NB4 (cell line): ENCODE data around the gene MEST.

Experiments
- DNase-seq: peaks from one replicate; pipeline ENCODE4 v3.0.0; 2010; ENCODE audit warnings: low read depth
- H3K4me3 ChIP-seq: one replicate; pipeline ENCODE4 v1.5.1; 2011; ENCODE audit warnings: mild to moderate bottlenecking, low read depth, low read length, moderate library complexity
- MYC ChIP-seq: IDR thresholded peaks from 2 replicates; pipeline ENCODE4 v1.6.1; 2011; ENCODE audit warnings: low read depth, low read length
- POLR2A ChIP-seq: IDR thresholded peaks from 2 replicates; pipeline ENCODE4 v1.6.1; 2011; ENCODE audit warnings: mild to moderate bottlenecking; ENCODE audit not compliant: insufficient read length; ENCODE audit errors: extremely low read depth
- TF ChIP-seq, protein P1 (sequence below): IDR thresholded peaks from one replicate; pipeline ENCODE4 v1.5.1; 2012; ENCODE audit warnings: low read depth, low read length
- TF ChIP-seq, protein P2 (sequence below): IDR thresholded peaks from 2 replicates; pipeline ENCODE4 v1.6.1; 2011; ENCODE audit warnings: low read depth, low read length

The MEST gene

DNA sequence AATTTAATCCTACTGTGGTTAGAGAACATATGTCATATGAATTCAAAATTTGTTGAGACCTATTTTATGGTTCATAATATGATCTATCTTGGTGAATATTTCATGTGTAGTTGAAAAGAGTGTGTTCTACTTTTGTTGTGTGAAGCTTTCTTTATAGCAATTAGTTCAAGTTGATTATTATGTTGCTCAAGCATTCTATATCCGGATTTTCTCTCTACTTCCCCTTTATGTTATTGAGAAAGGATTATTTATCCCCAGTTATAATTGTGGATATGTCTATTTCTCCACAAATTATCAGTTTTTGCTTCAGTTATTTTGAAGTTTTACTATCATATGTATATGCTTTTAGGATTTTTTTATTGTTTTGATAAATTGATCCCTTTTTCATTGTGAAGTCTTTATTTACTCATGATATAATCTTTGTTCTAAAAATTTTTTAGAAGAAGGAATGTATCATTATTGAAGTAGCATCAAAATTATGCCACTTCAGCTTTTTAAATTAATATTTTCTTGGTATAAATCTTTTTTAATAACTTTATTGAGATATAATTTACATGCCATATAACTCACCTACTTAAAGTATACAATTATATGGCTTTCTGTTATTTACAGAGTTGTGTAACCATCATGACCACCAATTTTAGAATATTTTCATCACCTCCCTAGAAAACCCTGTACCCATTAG lies 12.0 kb upstream of the MEST start:
- TF ChIP-seq MYC, result no peak
- TF ChIP-seq, protein P1, sequence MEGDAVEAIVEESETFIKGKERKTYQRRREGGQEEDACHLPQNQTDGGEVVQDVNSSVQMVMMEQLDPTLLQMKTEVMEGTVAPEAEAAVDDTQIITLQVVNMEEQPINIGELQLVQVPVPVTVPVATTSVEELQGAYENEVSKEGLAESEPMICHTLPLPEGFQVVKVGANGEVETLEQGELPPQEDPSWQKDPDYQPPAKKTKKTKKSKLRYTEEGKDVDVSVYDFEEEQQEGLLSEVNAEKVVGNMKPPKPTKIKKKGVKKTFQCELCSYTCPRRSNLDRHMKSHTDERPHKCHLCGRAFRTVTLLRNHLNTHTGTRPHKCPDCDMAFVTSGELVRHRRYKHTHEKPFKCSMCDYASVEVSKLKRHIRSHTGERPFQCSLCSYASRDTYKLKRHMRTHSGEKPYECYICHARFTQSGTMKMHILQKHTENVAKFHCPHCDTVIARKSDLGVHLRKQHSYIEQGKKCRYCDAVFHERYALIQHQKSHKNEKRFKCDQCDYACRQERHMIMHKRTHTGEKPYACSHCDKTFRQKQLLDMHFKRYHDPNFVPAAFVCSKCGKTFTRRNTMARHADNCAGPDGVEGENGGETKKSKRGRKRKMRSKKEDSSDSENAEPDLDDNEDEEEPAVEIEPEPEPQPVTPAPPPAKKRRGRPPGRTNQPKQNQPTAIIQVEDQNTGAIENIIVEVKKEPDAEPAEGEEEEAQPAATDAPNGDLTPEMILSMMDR, result no peak
- DNase-seq, result no peak
- no peak overlapping the region for H3K4me3 ChIP-seq

DNA sequence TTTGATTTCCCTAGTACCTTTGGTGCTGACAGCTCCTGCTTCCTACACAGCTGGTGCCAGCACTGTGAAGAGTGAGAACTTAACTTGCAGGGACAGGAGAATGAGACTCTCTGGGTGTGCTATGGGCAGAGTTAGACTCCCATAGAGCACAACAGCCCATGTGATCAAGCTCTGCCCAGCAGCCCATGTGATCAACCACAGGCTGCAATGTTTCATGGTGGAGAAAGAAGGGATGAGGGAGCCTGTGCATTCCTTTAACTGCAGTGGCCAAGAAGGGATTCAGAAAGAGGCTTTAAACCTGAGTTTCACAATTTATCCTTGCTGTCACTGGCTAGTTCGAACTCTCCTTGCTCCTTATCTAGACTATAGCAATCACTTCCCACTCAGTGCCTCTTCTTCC lies 10.0 kb upstream of the MEST start:
- no peak overlapping the region for H3K4me3 ChIP-seq
- TF ChIP-seq MYC (no peak), POLR2A (no peak)
- TF ChIP-seq, protein P1, result no peak
- TF ChIP-seq, protein P2, sequence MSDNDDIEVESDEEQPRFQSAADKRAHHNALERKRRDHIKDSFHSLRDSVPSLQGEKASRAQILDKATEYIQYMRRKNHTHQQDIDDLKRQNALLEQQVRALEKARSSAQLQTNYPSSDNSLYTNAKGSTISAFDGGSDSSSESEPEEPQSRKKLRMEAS, result no peak
- DNase-seq, result no peak

DNA sequence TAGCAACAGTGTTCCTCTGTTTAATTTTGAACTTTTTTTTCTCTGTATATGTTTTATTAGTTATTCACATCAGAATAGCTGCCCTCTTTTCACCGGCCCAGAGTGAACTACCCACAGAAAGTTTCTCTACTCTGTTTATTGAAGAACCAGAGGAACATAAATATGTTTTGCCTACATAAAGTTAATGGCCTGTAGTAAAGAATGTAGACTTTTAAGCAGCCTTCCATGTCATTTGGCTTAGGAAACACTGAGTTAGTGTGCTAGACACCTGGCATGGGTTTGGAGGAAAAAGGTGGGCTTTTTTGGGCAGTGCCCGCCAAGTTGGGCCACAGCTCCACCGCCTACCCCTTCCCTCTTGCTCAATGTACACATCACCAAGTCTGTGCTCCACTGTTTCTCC lies 8.9 kb upstream of the MEST start:
- TF ChIP-seq MYC (no peak), POLR2A (no peak)
- TF ChIP-seq, protein P2, result no peak
- TF ChIP-seq, protein P1, result no peak
- no peak overlapping the region for H3K4me3 ChIP-seq
- no peak for DNase-seq

DNA sequence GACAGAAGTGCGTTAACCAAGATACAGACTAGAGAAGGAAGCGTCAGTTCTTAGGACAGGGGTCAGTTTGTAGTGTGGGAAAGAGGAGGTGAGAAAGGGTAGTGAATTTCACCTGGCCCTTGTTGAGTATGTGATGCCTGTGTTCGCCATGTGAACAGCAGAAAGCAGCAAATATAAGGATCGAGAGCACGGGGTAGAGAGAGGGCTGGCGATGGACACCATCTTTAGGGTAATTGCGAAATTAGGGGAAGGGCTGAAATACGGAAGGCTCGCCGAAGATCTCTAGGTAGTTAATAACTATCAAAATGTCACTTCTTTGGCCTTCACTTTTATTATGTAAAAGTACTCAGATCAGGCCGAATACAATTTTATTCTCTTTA lies 6.2 kb upstream of the MEST start:
- no peak overlapping the region for H3K4me3 ChIP-seq
- TF ChIP-seq, protein P2, result no peak
- TF ChIP-seq POLR2A, result no peak
- TF ChIP-seq, protein P1, result no peak
- TF ChIP-seq MYC, result no peak
- DNase-seq, result no peak

DNA sequence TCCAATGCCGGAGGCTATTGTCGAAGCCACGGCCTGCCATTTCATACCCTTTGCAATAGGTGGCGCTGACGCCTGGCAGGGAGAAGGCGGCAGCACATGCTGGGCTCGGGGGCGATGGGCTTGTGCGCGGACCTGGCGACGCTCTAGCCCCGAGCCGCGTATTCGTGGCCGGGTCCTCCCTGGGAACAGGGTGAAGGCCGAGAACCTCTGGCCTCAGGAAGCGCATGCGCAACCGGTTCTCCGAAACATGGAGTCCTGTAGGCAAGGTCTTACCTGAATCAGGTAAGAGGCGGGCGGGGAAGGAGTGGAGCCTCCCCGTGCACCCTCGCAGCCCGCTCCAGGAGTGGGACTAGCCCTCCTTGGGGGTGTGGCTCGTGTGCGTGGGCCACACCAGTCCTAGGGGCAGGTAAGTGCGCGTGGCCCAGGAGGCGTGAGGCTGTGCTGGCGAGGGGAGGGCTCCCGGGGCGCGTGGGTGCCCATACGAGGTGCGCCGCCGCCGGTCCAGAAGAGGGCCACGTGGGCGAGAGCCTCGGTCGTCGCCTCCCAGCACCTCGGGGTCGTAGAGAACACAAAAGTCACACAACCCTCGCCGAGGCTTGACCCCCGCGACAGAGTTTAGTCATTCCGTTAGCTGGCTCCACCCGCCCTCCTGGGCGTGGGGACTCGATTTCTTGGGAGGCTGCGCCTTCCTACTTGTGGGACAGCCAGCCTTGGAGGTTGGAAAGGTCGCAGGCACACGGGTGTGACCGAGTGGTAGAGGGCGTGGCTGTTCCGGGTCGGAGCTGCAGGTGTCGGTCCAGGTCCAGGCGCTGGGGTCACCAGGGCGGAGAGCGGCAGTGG lies 5.6 kb upstream of the MEST start:
- TF ChIP-seq, protein P1, result peak; percentile 76
- TF ChIP-seq MYC, result peak; percentile 51
- TF ChIP-seq, protein P2, result no peak
- peak; percentile 95 for DNase-seq
- peak overlapping the region; percentile 74 for H3K4me3 ChIP-seq
